Measurements from ENCODE around the gene IL12RB2.

IL12RB2 gene

GRCh38 chr1:67352211-67352610 lies 44.5 kb downstream of the IL12RB2 start:
- DNase-seq: no peak

DNA sequence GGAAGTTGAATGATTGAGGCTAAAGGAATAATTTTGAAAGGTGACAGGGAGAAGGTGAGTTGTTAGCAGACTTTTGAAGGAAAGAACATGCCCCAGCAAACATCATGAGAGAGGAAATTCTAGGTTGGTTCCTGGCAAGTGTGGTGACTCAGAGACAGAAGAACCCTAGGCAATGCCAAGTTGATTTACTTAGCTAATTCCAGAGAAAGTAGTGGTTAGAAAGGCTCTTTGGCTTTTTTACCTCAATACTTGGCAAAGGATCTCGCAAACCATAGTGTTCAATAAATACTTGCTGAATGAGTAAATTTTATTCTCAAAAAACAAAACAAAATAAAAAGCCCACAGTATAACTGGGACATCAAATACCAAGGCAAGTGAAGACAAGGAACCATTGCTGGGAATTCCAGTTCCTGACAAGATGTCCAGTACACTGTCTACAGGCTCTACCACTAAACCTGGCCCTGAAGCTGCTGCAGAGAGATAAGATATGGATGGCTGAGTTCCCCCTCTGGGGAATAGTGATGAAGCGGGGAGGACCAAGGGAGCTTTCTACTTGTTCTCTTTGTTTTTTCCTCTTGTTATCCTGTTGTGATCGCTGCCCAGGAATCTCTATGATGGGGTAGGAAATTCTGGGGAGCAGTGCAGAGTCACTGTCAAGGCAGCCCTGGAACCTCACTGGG lies 48.2 kb downstream of the IL12RB2 start:
- peak; percentile 21 for DNase-seq

GRCh38 chr1:67359592-67359991 lies 51.9 kb downstream of the IL12RB2 start:
- DNase-seq: no peak

GRCh38 chr1:67361641-67362040 lies 54.0 kb downstream of the IL12RB2 start:
- DNase-seq: no peak

DNA sequence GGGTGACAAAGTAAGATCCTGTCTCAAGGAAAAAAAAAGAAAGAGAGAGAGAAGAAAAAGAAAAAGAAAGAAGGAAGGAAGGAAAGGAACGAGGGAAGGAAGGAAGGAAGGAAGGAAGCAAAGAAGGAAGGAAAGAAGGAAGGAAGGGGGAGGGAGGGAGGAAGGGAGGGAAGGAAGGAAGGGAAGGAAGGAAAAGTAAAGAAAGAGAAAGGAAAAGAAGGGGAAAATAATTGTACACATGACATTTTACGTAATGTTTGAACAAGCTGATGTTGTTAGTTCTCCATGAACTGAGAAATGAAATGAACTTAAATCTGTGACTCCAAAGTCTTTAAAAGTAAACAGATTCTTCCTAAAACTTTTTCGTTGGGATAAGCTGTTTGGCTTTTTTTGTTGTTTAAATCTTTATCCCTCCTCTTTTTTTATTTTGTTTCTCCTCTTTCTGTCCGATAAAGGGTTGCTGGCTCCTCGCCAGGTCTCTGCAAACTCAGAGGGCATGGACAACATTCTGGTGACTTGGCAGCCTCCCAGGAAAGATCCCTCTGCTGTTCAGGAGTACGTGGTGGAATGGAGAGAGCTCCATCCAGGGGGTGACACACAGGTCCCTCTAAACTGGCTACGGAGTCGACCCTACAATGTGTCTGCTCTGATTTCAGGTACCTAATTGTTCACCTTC lies 59.8 kb downstream of the IL12RB2 start:
- DNase-seq: no peak

GRCh38 chr1:67368046-67368514 lies 60.4 kb downstream of the IL12RB2 start:
- DNase-seq: no peak

GRCh38 chr1:67371043-67371442 lies 63.4 kb downstream of the IL12RB2 start:
- DNase-seq: no peak

DNA sequence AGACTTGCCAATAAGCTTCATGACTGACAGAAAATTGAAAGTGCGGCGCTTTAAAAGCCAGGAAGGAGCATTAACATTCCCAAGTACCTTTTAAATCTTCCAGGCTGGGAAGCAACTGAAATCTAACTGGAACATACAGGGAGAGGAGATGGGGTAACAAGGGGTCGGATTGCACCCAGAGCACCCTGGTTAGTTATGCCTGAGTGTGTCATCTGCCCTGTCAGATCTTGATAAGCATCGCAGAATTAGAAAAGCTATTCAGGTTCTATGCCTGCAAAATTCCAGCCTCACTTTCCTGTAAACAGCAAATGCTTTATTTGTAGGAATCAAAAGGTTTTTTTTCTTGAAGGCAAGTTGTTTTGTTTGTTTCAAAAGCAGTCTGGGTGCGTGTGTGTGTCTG lies 64.0 kb downstream of the IL12RB2 start:
- DNase-seq: no peak

- peak; percentile 36 for DNase-seq
These were observed 64.5 kb downstream of the IL12RB2 start for GRCh38 chr1:67372136-67372535.

GRCh38 chr1:67372898-67373297 lies 65.2 kb downstream of the IL12RB2 start:
- no peak for DNase-seq

- no peak for DNase-seq
These were observed 68.7 kb downstream of the IL12RB2 start for GRCh38 chr1:67376381-67376780.

DNA sequence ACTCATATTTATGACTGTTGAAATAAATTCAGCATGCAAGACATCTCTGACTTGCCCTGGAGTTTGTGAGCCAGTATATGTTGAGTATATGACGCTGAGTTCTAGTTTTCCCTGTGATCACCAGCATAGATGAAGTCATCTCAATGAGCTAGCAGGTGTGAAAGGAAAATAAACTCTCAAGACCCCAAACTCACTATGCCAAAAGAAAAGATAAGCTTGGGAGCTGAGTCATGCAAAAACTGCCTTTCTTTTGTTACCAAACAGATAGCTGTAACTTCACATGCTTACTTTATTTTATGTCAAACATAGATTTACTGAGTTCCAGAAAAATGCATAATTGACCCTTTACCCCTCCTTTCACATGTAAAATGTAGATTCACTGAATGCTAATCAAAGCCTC lies 69.6 kb downstream of the IL12RB2 start:
- DNase-seq: no peak

GRCh38 chr1:67381154-67381553 lies 73.5 kb downstream of the IL12RB2 start:
- DNase-seq: no peak

DNA sequence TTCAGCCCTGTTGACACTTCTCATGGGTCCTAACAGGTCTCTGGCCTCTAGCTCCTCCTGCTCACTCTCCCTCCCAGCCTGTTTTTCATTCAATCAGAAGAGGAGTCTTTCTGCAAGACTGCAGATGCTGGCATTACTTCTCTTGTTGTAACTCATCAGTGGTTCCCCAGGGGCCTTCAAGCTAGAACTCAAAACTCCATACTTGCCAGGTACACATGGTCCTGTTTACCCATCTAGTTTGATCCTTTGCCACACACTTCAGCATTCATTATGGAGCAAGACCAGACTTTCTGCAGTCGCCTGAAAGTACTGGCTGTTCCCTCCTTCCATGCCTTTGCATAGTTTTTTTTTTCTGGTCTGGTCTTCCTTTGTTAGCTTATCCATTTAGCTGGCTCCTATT lies 74.6 kb downstream of the IL12RB2 start:
- no peak for DNase-seq

DNA sequence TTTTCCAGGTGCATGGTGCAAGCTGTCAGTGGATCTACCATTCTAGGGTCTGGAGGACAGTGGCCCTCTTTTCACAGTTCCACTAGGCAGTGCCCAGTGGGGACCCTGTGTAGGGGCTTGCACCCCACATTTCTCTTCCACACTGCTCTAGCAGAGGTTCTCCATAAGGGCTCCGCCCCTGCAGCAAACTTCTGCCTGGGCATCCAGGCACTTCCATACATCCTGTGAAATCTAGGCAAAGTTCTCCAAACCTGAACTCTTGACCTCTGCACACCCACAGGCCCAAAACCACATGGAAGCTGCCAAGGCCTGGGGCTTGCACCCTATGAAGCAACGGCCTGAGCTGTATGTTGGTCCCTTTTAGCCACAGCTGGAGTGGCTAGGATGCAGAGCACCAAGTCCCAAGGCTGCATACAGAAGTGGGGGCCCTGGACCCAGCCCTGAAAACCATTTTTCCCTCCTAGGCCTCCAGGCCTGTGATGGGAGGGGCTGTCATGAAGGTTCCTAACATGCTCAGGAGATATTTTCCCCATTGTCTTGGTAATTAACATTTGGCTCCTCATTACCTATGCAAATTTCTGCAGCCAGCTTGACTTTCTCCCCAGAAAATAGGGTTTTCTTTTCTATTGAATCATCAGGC lies 76.4 kb downstream of the IL12RB2 start:
- DNase-seq: no peak

DNA sequence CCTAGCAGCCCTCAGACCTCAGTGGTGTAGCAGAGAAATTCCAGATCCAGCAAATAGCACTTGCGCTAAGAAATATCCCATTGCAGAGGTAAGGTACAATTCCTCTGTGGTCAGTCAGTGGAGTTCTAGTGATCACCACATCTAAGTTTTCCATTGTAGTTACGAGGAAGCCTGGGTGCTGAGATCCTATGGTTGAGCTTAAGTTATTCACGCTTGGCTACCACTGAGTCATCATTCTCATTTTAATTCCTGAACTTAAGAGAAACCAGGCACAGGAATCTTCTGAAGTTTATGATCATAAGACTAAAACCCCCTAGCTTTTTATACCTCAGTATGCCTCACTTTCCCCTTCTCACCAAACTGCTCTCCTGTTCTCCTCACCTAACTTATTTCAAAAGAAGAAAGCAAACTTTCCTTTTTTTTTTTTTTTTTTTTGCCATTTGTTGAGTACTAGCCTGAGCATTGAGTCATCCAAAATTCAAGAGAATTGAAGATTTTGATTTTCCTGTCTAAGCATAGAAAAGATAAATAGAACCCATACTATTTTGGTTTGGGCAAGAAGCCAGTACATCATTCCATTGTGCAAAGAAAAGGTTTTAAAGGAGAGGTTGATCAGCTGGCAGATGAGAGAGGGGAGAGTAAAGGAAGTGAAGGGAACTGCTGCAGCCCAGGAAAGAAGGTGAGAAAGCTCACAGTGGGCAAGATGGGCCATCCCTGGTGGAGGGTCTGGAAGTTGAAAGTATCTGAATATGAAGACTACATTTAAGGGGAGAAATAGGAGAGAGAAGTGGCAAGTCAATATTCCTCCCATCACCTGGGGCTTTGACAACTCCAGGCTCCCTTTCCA lies 82.6 kb downstream of the IL12RB2 start:
- no peak for DNase-seq

DNA sequence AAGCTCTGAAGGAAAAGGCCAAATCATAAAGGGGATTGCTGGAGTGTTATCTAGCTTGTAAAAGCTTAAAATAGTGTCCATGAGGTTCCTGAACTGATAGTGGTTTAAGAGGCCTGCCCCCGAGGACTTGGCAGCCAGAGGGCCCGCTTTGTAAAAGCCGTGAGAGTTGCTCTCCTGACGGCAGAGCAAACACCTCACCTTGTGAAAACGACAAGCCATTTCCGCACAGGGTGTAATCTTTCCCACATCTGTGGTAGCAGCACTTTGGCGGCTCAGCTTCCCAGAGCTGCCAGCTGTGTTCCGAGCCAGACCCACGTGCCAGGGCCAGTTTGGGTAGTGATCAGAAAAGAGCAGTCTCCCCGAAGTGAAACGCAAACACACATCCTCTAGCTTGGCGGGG lies 85.6 kb downstream of the IL12RB2 start:
- no peak for DNase-seq

DNA sequence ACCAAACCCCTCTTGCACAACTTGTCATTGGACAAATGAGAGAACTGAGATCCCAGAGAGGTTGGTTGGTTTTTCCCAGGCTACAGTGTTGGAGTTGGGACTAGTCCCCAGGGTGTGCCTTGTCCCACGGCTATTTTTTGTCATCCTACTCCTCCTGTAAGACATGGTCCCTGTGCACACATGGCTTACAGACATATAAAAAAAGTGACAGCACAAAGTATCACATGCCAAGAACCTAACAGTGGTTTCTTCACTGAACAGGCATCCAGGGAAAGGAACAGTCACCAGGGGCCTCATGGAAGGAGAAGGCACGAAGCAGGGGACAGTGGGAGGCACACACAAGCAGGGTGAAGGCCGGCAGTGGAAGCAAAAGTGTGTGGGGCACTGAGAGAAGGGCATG lies 86.1 kb downstream of the IL12RB2 start:
- DNase-seq: no peak

DNA sequence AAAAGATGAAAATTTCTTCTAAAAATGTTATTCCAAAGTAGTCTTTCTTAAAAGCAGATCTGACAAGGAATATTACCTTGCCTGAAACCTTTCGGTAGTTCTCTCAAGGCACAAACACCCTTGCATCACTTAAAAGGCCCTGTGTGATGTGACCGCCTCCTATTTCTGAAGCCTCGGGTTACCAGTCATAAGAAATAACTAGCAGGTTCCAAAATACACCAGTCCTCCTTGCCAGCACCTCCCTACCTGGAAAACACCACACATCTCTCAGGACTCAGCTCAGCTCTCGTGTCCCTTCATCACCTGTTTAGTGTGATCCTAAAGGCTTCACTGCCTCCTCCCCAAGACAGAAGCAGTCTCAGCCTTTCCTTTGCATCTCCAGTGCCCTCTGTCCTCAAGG lies 86.9 kb downstream of the IL12RB2 start:
- no peak for DNase-seq

DNA sequence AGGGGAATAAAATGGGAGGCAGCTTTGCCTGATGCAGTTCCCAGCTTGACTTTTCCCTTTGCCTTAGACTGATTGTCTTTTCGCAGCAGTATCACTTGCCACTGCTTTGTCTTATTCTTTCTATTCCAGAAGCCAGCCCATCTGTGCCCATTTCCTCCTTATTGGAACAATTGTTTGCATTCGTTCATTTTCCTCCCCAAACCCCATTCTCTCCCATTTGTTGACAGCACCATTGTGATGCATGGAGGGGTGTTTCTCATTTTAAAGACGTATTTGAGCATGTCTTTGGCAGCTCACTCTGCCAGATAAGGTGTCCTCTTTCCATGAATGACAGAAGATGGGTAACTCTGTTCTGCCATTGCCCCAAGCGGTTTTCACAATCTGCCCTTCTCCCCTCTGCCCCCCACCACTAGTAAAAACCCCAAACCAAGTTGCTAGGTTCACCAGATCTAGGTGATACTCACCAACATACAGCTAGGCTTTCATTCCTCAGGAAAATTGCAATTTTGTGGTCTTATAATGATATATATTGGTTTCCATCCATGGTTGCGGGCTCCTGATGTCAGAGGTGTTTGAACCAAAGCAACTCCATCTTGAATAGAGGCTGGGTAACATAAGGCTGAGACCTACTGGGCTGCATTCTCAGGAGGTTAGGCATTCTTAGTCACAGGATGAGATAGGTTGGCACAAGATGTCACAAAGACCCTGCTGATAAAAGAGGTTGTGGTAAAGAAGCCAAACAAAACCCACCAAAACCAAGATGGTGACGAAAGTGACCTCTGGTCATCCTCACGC lies 91.7 kb downstream of the IL12RB2 start:
- no peak for DNase-seq

DNA sequence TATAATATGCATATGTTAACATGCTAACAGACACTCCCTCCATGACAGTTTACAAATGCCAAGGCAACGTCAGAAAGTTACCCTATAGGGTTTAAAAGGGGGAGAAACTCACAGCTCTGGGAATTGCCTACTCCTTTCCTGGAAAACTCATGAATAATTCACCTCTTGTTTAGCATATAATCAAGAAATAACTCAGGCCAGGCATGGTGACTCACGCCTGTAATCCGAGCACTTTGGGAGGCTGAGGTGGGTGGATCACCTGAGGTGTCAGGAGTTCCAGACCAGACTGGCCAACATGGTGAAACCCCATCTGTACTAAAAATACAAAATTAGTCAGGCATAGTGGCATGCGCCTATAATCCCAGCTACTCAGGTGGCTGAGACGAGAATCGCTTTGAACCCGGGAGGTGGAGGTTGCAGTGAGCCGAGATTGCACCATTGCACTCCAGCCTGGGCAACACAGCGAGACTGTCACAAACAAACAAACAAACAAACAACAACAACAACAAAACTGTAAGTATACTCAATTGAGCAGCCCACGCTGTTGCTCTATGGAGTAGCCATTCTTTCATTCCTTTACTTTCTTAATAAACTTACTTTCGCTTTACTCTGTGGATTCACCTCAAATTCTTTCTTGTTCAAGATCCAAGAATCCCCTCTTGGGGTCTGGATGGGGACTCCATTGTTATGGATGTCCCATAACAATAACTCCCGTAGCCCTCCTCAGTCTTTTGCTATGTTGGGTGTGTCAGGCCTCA lies 92.5 kb downstream of the IL12RB2 start:
- DNase-seq: peak; percentile 14

DNA sequence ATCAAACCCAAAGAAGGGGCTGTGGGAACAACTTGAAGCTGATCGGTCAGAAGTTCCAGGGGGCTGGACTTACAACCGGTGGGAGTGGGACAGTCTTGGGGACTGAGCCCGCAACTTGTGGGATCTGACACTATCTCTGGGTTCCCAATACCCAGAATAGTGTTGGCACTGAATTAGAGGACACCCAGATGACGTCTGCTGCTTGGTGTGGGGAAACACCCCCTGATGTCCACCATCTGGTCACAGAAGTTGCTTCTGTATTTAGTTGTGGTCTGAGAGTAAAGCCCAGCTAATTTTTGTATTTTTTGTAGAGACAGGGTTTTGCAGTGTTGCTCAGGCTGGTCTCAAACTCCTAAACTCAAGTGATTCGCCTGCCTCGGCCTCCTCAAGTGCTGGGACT lies 93.8 kb downstream of the IL12RB2 start:
- no peak for DNase-seq

All from T1000 (cell line).